Measurements from ENCODE around the gene PRPF6.

GRCh38 chr20:64005394-64005793 lies 24.5 kb downstream of the PRPF6 start:
- TF ChIP-seq CTCF (IDR thresholded peaks at IDR 0.05) (no peak), ZFX (IDR thresholded peaks at IDR 0.05; ENCODE audit: borderline replicate concordance) (no peak)

All from 22Rv1 (cell line).